Measurements from ENCODE around the gene ABO.

ABO gene

GRCh38 chr9:133250741-133251170, 24.2 kb downstream of the ABO start:
- TF ChIP-seq, protein P1, sequence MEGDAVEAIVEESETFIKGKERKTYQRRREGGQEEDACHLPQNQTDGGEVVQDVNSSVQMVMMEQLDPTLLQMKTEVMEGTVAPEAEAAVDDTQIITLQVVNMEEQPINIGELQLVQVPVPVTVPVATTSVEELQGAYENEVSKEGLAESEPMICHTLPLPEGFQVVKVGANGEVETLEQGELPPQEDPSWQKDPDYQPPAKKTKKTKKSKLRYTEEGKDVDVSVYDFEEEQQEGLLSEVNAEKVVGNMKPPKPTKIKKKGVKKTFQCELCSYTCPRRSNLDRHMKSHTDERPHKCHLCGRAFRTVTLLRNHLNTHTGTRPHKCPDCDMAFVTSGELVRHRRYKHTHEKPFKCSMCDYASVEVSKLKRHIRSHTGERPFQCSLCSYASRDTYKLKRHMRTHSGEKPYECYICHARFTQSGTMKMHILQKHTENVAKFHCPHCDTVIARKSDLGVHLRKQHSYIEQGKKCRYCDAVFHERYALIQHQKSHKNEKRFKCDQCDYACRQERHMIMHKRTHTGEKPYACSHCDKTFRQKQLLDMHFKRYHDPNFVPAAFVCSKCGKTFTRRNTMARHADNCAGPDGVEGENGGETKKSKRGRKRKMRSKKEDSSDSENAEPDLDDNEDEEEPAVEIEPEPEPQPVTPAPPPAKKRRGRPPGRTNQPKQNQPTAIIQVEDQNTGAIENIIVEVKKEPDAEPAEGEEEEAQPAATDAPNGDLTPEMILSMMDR (IDR thresholded peaks at IDR 0.05; ENCODE audit: poor library complexity, severe bottlenecking): no peak
- DNase-seq (ENCODE audit: low spot score) (no peak), ATAC-seq (ENCODE audit: low read depth) (no peak)
- Histone ChIP-seq H3K9me3 (ENCODE audit: severe bottlenecking) (no peaks in the 10 kb centered on the region), H3K4me3 (ENCODE audit: severe bottlenecking) (no peak overlapping the region), H3K36me3 (ENCODE audit: low read depth) (no peaks in the 10 kb centered on the region), H3K27ac (ENCODE audit: poor library complexity, severe bottlenecking) (no peak overlapping the region), H3K4me1 (ENCODE audit: insufficient read depth, poor library complexity, severe bottlenecking) (no peaks in the 10 kb centered on the region), H3K27me3 (ENCODE audit: insufficient read depth, poor library complexity, severe bottlenecking) (no peaks in the 10 kb centered on the region)

- H3K27ac ChIP-seq (ENCODE audit: poor library complexity, severe bottlenecking): no peak overlapping the region
- ATAC-seq (ENCODE audit: low read depth) (no peak), DNase-seq (ENCODE audit: low spot score) (no peak)
- H3K36me3 ChIP-seq (ENCODE audit: low read depth): no peaks in the 10 kb centered on the region
- H3K27me3 ChIP-seq (ENCODE audit: insufficient read depth, poor library complexity, severe bottlenecking): peaks cover 4% of the 10 kb centered on the region
- H3K9me3 ChIP-seq (ENCODE audit: severe bottlenecking): no peaks in the 10 kb centered on the region
- no peak overlapping the region for H3K4me3 ChIP-seq (ENCODE audit: severe bottlenecking)
- H3K4me1 ChIP-seq (ENCODE audit: insufficient read depth, poor library complexity, severe bottlenecking): no peaks in the 10 kb centered on the region
- TF ChIP-seq, protein P1 (IDR thresholded peaks at IDR 0.05; ENCODE audit: poor library complexity, severe bottlenecking): no peak
Measured at GRCh38 chr9:133249337-133249736, 25.7 kb downstream of the ABO start.

GRCh38 chr9:133248726-133249295, 26.2 kb downstream of the ABO start:
- TF ChIP-seq, protein P1 (IDR thresholded peaks at IDR 0.05; ENCODE audit: poor library complexity, severe bottlenecking): no peak
- ATAC-seq (ENCODE audit: low read depth) (no peak), DNase-seq (ENCODE audit: low spot score) (no peak)
- peaks cover 4% of the 10 kb centered on the region for H3K27me3 ChIP-seq (ENCODE audit: insufficient read depth, poor library complexity, severe bottlenecking)
- H3K4me1 ChIP-seq (ENCODE audit: insufficient read depth, poor library complexity, severe bottlenecking): no peaks in the 10 kb centered on the region
- no peaks in the 10 kb centered on the region for H3K9me3 ChIP-seq (ENCODE audit: severe bottlenecking)
- no peak overlapping the region for H3K4me3 ChIP-seq (ENCODE audit: severe bottlenecking)
- no peak overlapping the region for H3K27ac ChIP-seq (ENCODE audit: poor library complexity, severe bottlenecking)
- H3K36me3 ChIP-seq (ENCODE audit: low read depth): no peaks in the 10 kb centered on the region

DNA sequence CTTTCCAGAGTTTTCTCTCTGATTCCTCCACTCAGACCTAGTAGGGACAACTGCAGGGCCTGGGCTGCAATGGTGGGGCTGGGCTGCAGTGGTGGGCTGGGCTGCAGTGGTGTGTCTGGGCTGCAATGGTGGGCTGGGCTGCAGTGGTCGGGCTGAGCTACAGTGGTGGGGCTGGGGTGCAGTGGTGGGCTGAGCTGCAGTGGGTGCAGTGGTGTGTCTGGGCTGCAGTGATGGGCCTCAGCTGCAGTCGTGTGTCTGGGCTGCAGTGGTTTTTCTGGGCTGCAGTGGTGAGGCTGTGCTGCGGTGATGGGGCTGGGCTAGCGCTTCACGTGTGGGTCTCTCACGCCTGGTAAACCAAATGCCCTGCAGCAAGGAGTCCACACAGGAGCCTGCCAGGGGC, 27.4 kb downstream of the ABO start:
- H3K27ac ChIP-seq (ENCODE audit: poor library complexity, severe bottlenecking): no peak overlapping the region
- peaks cover 4% of the 10 kb centered on the region for H3K27me3 ChIP-seq (ENCODE audit: insufficient read depth, poor library complexity, severe bottlenecking)
- no peak overlapping the region for H3K4me3 ChIP-seq (ENCODE audit: severe bottlenecking)
- no peaks in the 10 kb centered on the region for H3K36me3 ChIP-seq (ENCODE audit: low read depth)
- ATAC-seq (ENCODE audit: low read depth): no peak
- DNase-seq (ENCODE audit: low spot score): no peak
- TF ChIP-seq, protein P1 (IDR thresholded peaks at IDR 0.05; ENCODE audit: poor library complexity, severe bottlenecking): no peak
- no peaks in the 10 kb centered on the region for H3K4me1 ChIP-seq (ENCODE audit: insufficient read depth, poor library complexity, severe bottlenecking)
- no peaks in the 10 kb centered on the region for H3K9me3 ChIP-seq (ENCODE audit: severe bottlenecking)

DNA sequence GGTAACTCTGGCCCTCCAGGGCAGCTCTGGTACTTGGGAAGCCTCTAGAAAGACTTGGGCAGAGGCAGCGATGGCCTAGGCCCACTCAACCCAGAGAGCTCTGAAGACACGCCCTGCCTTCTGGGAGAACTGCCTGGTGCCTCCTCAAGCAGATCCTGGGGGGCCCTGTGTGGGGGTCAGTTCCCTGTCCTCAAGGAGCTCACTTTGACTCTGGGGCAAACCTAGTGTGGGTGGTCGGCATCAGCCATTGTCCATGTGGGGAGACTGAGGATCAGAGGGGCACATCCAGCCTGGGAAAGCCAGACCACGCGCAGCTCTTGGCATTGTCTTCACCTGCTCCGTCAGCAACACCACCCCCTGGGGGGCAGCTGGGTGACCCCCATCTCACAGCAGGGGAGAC, 28.0 kb downstream of the ABO start:
- TF ChIP-seq, protein P1 (IDR thresholded peaks at IDR 0.05; ENCODE audit: poor library complexity, severe bottlenecking): no peak
- Histone ChIP-seq H3K9me3 (ENCODE audit: severe bottlenecking) (no peaks in the 10 kb centered on the region), H3K27me3 (ENCODE audit: insufficient read depth, poor library complexity, severe bottlenecking) (peaks cover 4% of the 10 kb centered on the region), H3K4me3 (ENCODE audit: severe bottlenecking) (no peak overlapping the region), H3K4me1 (ENCODE audit: insufficient read depth, poor library complexity, severe bottlenecking) (no peaks in the 10 kb centered on the region), H3K27ac (ENCODE audit: poor library complexity, severe bottlenecking) (no peak overlapping the region), H3K36me3 (ENCODE audit: low read depth) (no peaks in the 10 kb centered on the region)
- ATAC-seq (ENCODE audit: low read depth) (no peak), DNase-seq (ENCODE audit: low spot score) (no peak)
